Liver (tissue), 9 donors: ENCODE results near the gene ENDOU. TPM values are rescaled to one million over a fixed set of nuclear protein-coding genes. Genes with fewer than 3 reads are reported as not detected.

Experiments
- DNase-seq: peaks from one replicate; pipeline ENCODE4 v3.0.0-alpha.2; 2017; ENCODE audit warnings: low spot score
- H3K27ac ChIP-seq, 2 donors: one replicate each; pipeline ENCODE4 v1.7.0; 2013; ENCODE audit warnings: inconsistent platforms in 2 of 2, low read length in 2 of 2, control low read depth in 1 of 2, low read depth in 1 of 2, mild to moderate bottlenecking in 1 of 2
- H3K27me3 ChIP-seq, 4 donors: one replicate each; pipeline versions ENCODE4 v1.6.1 to v1.7.0; 2013; ENCODE audit warnings: low read length in 3 of 4, inconsistent platforms in 1 of 4, mild to moderate bottlenecking in 1 of 4, moderate library complexity in 1 of 4; ENCODE audit not compliant: control insufficient read depth in 4 of 4, insufficient read depth in 4 of 4
- H3K36me3 ChIP-seq, 4 donors: one replicate each; pipeline versions ENCODE4 v1.6.1 to v1.7.0; 2013; ENCODE audit warnings: low read length in 3 of 4, mild to moderate bottlenecking in 3 of 4, low read depth in 1 of 4, moderate library complexity in 1 of 4; ENCODE audit not compliant: control insufficient read depth in 4 of 4, insufficient read depth in 3 of 4
- H3K4me1 ChIP-seq, 4 donors: one replicate each; pipeline versions ENCODE4 v1.6.1 to v1.7.0; 2013; ENCODE audit warnings: low read length in 3 of 4, mild to moderate bottlenecking in 3 of 4, moderate library complexity in 1 of 4; ENCODE audit not compliant: control insufficient read depth in 4 of 4, insufficient read depth in 4 of 4
- H3K4me3 ChIP-seq, 3 donors: one replicate each; pipeline versions ENCODE4 v1.6.1 to v1.7.0; 2013; ENCODE audit warnings: low read length in 3 of 3, control low read depth in 1 of 3, low read depth in 1 of 3, mild to moderate bottlenecking in 1 of 3
- H3K9ac ChIP-seq, 2 donors: one replicate each; pipeline ENCODE4 v1.7.0; 2013; ENCODE audit warnings: low read length in 2 of 2, mild to moderate bottlenecking in 2 of 2, moderate library complexity in 2 of 2, control low read depth in 1 of 2, low read depth in 1 of 2
- H3K9me3 ChIP-seq, 4 donors: one replicate each; pipeline versions ENCODE4 v1.6.1 to v1.7.0; 2013; ENCODE audit warnings: low read length in 3 of 4; ENCODE audit not compliant: control insufficient read depth in 4 of 4
- EGR1 ChIP-seq, 2 donors: IDR thresholded peaks; 2 replicates each; pipeline ENCODE4 v1.6.1; 2016 to 2018; ENCODE audit warnings: antibody characterized with exemption in 2 of 2, low read depth in 2 of 2
- FOXA1 ChIP-seq: IDR thresholded peaks from 2 replicates; pipeline ENCODE4 v1.6.1; 2016; ENCODE audit warnings: antibody characterized with exemption
- FOXA2 ChIP-seq: IDR thresholded peaks from 2 replicates; pipeline ENCODE4 v1.6.1; 2016; ENCODE audit warnings: antibody characterized with exemption
- GABPA ChIP-seq, 2 donors: IDR thresholded peaks in 1 of 2; conservative IDR thresholded peaks in 1 of 2; 2 replicates each; pipeline ENCODE4 v1.6.1; 2016; ENCODE audit warnings: antibody characterized with exemption in 2 of 2, mild to moderate bottlenecking in 1 of 2, moderate library complexity in 1 of 2
- HNF4A ChIP-seq, 2 donors: conservative IDR thresholded peaks; 2 replicates each; pipeline ENCODE4 v1.6.1; 2016; ENCODE audit warnings: antibody characterized with exemption in 2 of 2, mild to moderate bottlenecking in 2 of 2
- MAX ChIP-seq: IDR thresholded peaks from 2 replicates; pipeline ENCODE4 v1.6.1; 2016; ENCODE audit warnings: antibody characterized with exemption
- NR2F2 ChIP-seq: IDR thresholded peaks from 2 replicates; pipeline ENCODE4 v1.6.1; 2016; ENCODE audit warnings: antibody characterized with exemption
- RAD21 ChIP-seq, 2 donors: IDR thresholded peaks; 2 replicates each; pipeline ENCODE4 v1.6.1; 2016; ENCODE audit warnings: antibody characterized with exemption in 2 of 2, mild to moderate bottlenecking in 2 of 2
- REST ChIP-seq: IDR thresholded peaks from 2 replicates; pipeline ENCODE4 v1.6.1; 2016; ENCODE audit warnings: antibody characterized with exemption, mild to moderate bottlenecking
- RXRA ChIP-seq, 2 donors: IDR thresholded peaks; 2 replicates each; pipeline ENCODE4 v1.6.1; 2017 to 2018; ENCODE audit warnings: antibody characterized with exemption in 2 of 2, mild to moderate bottlenecking in 1 of 2
- SP1 ChIP-seq: IDR thresholded peaks from 2 replicates; pipeline ENCODE4 v1.6.1; 2018; ENCODE audit warnings: antibody characterized with exemption, mild to moderate bottlenecking
- TAF1 ChIP-seq: conservative IDR thresholded peaks from 2 replicates; pipeline ENCODE4 v1.6.1; 2016; ENCODE audit warnings: antibody characterized with exemption, mild to moderate bottlenecking
- YY1 ChIP-seq: IDR thresholded peaks from 2 replicates; pipeline ENCODE4 v1.6.1; 2016; ENCODE audit warnings: antibody characterized with exemption, mild to moderate bottlenecking
- WGBS: extraction: QIAGEN DNeasy Blood & Tissue Kit; methylation state at CpG from one replicate; pipeline ENCODE4 v1.1.7; 2013; 5-methylcytosine and 5-hydroxymethylcytosine counted together
- polyA plus RNA-seq, 2 donors: library from polyadenylated mRNA; stranded (reverse) in 1 of 2; unstranded in 1 of 2; fragments of 200-250 nt in 1 of 2; fragments of >200 nt in 1 of 2; fragmentation: Nextera tagmentation in 1 of 2; extraction: Ambion mirVana in 1 of 2; gene quantifications; one replicate each; pipeline versions ENCODE4 v1.2.1 to v1.2.3, GENCODE V29; 2013 to 2015
- total RNA-seq, 2 donors: library from RNA; depleted of rRNA; stranded (reverse); fragments of >200 nt; gene quantifications; one replicate each; pipeline ENCODE4 v1.2.3, GENCODE V29; 2014
- TF ChIP-seq, protein P1 (sequence below): IDR thresholded peaks from 2 replicates; pipeline ENCODE4 v1.6.1; 2016; ENCODE audit warnings: antibody characterized with exemption
- TF ChIP-seq, protein P2 (sequence below): IDR thresholded peaks from 2 replicates; pipeline ENCODE4 v1.6.1; 2016; ENCODE audit warnings: antibody characterized with exemption
- TF ChIP-seq, protein P3 (sequence below): fragments of 150-350 bp; IDR thresholded peaks from 2 replicates; pipeline ENCODE4 v1.5.1; 2017; ENCODE audit warnings: improper control_type of control experiment, low read depth, low read length; ENCODE audit not compliant: missing input control
- donor health status: healthy.
- donor health status: healthy.
- donor health status: healthy.
- donor health status: healthy.
- donor health status: healthy.

ENDOU gene
- total and polyA plus RNA-seq, 4 donors = 0.25 TPM; not detected in 3

- H3K27me3 ChIP-seq = no peaks in the 10 kb centered on the region
- no peaks in the 10 kb centered on the region for H3K9me3 ChIP-seq
- 91% methylated on average over 19 of the region's 19 CpGs for WGBS
- no peak overlapping the region for H3K27ac ChIP-seq
- DNase-seq = no peak
- H3K4me1 ChIP-seq = peaks cover 0 to 4% (median 0%) of the 10 kb centered on the region in 4 donors
- TF ChIP-seq HNF4A (conservative IDR thresholded peaks at IDR 0.05) = no peak
- TF ChIP-seq, protein P1, sequence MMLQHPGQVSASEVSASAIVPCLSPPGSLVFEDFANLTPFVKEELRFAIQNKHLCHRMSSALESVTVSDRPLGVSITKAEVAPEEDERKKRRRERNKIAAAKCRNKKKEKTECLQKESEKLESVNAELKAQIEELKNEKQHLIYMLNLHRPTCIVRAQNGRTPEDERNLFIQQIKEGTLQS = no peak
- H3K9ac ChIP-seq = no peak overlapping the region
- no peak overlapping the region for H3K4me3 ChIP-seq
- H3K36me3 ChIP-seq = no peaks in the 10 kb centered on the region
These were observed 25.7 kb upstream of the ENDOU start for GRCh38 chr12:47750916-47751470.

DNA sequence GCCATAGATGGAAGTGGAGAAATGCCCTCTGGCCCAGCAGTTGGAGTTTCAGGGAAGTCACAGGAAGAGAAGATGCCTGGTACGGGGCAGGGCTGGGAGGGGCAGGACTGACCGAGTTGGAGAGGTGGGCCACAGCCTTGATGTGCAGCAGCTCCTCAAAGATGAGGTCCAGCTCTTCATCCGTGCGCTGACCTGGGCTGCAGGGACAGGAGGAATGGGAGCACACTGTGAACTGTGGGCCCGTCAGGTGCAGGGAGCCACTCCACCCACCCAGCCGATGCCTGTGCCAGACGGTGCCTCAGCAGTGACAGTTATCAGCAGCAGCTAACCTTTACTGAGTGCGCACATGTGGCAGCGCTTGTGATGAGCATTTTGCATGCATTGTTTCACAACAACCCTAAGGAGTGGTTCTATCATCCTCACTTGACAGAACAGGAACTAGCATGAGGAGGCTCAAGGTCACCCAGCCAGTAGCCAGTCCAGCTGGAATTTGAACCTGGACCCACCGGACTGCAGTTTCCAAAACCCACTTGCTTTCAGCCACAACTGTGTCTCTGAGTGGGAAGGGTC is 25.0 kb upstream of the ENDOU start:
- H3K36me3 ChIP-seq = no peaks in the 10 kb centered on the region
- no peak overlapping the region for H3K27ac ChIP-seq
- no peak overlapping the region for H3K4me3 ChIP-seq
- H3K9ac ChIP-seq = no peak overlapping the region
- no peak for DNase-seq
- no peaks in the 10 kb centered on the region for H3K9me3 ChIP-seq
- 82% methylated on average over 10 of the region's 10 CpGs for WGBS
- no peaks in the 10 kb centered on the region for H3K4me1 ChIP-seq
- no peak for TF ChIP-seq REST
- TF ChIP-seq GABPA (IDR thresholded peaks at IDR 0.05 in 1 of 2, conservative IDR thresholded peaks at IDR 0.05 in 1 of 2) = no peak
- no peak for TF ChIP-seq RAD21 (IDR thresholded peaks at IDR 0.05)
- TF ChIP-seq, protein P2, sequence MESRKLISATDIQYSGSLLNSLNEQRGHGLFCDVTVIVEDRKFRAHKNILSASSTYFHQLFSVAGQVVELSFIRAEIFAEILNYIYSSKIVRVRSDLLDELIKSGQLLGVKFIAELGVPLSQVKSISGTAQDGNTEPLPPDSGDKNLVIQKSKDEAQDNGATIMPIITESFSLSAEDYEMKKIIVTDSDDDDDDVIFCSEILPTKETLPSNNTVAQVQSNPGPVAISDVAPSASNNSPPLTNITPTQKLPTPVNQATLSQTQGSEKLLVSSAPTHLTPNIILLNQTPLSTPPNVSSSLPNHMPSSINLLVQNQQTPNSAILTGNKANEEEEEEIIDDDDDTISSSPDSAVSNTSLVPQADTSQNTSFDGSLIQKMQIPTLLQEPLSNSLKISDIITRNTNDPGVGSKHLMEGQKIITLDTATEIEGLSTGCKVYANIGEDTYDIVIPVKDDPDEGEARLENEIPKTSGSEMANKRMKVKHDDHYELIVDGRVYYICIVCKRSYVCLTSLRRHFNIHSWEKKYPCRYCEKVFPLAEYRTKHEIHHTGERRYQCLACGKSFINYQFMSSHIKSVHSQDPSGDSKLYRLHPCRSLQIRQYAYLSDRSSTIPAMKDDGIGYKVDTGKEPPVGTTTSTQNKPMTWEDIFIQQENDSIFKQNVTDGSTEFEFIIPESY = no peak
- no peak for TF ChIP-seq YY1
- TF ChIP-seq TAF1 = no peak
- TF ChIP-seq HNF4A (conservative IDR thresholded peaks at IDR 0.05) = no peak
- TF ChIP-seq RXRA (IDR thresholded peaks at IDR 0.05) = no peak
- TF ChIP-seq FOXA2 = no peak
- TF ChIP-seq FOXA1 = no peak
- TF ChIP-seq MAX = no peak
- no peak for TF ChIP-seq NR2F2
- TF ChIP-seq SP1 = no peak
- TF ChIP-seq, protein P3, sequence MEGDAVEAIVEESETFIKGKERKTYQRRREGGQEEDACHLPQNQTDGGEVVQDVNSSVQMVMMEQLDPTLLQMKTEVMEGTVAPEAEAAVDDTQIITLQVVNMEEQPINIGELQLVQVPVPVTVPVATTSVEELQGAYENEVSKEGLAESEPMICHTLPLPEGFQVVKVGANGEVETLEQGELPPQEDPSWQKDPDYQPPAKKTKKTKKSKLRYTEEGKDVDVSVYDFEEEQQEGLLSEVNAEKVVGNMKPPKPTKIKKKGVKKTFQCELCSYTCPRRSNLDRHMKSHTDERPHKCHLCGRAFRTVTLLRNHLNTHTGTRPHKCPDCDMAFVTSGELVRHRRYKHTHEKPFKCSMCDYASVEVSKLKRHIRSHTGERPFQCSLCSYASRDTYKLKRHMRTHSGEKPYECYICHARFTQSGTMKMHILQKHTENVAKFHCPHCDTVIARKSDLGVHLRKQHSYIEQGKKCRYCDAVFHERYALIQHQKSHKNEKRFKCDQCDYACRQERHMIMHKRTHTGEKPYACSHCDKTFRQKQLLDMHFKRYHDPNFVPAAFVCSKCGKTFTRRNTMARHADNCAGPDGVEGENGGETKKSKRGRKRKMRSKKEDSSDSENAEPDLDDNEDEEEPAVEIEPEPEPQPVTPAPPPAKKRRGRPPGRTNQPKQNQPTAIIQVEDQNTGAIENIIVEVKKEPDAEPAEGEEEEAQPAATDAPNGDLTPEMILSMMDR = no peak
- TF ChIP-seq EGR1 (IDR thresholded peaks at IDR 0.05; ENCODE audit: low read depth in 2 of 2) = no peak
- no peaks in the 10 kb centered on the region for H3K27me3 ChIP-seq
